Endometrium (tissue), 2 donors: ENCODE data around the gene SYT12.
"Not testable (repeated sequence)": the region's sequence is repeated elsewhere in the genome, so short reads cannot be mapped to it uniquely, and the experiment has no call there.

Source experiments
- FAIRE-seq: peaks from 2 replicates; lab custom pipeline; 2012; peaks lifted over from hg19 to GRCh38; lab: Jason Lieb, UNC
- donor health status: control.
- donor health status: control.

SYT12 gene, protein sequence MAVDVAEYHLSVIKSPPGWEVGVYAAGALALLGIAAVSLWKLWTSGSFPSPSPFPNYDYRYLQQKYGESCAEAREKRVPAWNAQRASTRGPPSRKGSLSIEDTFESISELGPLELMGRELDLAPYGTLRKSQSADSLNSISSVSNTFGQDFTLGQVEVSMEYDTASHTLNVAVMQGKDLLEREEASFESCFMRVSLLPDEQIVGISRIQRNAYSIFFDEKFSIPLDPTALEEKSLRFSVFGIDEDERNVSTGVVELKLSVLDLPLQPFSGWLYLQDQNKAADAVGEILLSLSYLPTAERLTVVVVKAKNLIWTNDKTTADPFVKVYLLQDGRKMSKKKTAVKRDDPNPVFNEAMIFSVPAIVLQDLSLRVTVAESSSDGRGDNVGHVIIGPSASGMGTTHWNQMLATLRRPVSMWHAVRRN

DNA sequence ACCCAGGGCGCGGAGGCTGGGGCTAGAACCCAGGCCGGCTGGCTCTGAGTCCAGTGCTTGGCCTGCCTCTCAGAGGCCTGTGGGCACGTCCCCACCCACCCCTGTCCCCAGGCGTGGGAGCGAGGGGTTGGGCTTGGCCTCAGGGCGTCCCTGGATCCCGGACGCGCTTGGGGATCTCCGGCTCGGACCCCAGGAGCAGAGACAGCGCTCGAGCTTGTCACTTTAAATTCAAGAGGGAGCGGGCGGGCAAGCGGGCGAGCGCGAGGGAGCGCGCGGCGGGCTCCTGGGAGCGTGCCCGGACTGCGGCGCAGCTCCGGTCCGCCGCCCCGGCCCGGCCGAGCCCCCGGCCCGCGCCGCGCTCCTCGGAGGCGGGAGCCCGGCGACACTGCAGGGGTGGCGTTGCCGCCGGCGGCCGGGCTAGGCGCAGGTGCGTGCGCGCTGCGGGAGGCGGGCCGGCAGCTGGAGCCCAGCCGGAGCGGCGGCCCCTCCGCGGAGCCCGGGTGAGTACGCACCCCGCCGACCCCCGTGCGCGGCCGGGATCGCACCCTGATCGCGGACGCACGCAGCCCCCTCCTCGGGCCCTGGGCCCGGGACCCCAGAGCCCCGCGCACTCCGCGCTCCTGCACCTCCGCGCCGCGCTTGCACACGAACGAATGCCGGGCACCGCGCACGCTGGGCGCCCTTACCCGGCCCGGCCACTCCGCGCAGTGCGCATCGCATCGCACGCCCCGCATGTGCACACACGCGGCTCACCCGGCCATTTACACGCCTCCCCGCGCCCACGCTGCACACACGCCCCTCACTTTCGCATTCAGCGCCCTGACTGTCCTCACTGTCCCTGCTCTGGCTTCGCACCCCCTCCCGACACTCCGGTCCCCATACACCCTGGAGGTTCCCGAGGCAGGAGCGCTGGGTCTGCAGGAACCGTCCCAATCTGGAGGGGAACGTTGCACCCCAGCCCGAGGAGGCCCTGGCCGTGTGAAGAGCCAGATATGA lies at the start of gene SYT12:
Gene SYT12, plus strand, starts transcription at position 174 of the 996 bp plus-strand sequence. CDS start 7,011 bp downstream, outside the sequence.
- FAIRE-seq, result no peak

DNA sequence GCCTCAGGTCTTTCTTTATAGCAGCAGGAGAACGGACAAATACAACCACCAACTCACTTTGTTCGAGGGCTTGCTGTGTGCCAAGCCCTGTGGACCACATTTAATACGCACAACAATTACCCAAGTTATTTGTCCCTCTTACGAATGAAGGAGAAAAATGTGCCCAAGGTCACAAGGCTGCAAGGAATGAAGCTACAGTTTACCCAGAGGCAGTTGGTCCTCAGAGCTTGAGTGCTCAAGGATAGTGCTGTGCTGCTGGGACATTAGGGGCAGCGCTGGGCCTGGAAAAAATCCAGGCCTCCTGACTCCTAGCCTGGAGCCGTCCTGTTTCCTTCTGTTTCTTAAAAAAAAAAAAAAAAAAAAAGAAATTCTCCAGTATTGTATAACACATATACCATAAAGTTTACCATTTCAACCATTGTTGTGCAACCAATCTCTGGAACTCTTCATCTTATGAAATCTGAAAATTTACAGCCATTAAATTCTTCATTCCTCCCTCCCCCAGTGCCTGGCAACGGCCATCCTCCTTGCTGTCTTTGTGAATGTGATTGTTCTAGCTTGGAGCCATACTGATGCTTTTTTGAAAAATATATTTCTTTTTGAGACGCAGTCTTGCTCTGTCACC lies 48.9 kb upstream of the SYT12 start:
- FAIRE-seq, result no peak

GRCh38 chr11:66974724-66975404 lies 48.1 kb upstream of the SYT12 start, which contains the start of gene C11orf86:
C11orf86 (plus strand) TSS chr11:66975304; CDS start chr11:66975363, 59 bp downstream.
- FAIRE-seq, result no peak

GRCh38 chr11:66975405-66976027 lies 47.4 kb upstream of the SYT12 start:
- FAIRE-seq, result no peak

DNA sequence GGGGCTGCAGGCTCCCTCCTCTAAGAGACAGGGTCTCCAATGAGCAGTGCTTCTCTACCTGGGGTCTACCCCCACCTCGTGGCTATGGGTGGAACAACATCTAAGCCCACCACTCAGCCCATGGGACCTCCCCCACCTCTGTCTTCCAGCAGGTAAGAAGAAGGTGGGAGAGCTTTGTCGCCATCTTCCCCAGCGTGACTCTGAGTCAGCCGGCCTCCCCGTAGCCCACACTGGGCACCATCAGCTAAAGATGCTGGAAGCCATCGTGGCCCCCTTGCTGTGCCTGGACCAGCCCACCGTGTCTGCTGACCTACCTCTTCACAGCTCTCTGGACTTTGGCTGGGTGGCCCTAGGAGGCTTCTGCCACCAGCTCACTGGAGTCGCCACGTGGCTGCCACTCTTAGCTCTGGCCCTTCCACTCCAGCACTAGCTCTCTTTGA lies 46.9 kb upstream of the SYT12 start:
- no peak for FAIRE-seq

- no peak for FAIRE-seq
Observed at GRCh38 chr11:66976925-66977324, 46.0 kb upstream of the SYT12 start.

DNA sequence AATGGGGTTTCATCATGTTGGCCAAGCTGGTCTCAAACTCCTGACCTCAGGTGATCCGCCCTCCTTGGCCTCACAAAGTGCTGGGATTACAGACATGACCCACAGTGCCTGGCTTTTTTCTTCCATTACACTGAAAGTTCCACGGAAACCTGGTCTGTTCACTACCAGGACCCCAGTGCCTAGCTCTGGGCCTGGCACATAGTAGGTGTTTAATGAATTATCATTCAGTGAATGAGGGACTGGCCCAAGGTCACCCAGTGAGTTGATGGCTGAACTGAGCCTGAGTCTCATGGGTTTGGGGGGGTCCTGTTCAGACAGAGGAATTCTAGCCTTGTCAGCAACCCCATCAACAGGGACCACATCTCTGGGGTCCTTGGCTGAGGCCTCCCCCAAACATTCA lies 44.7 kb upstream of the SYT12 start:
- FAIRE-seq, result no peak

- no peak for FAIRE-seq
Observed at GRCh38 chr11:66978717-66979116, 44.2 kb upstream of the SYT12 start.

- FAIRE-seq, result no peak
Observed at GRCh38 chr11:66979336-66979980, 43.5 kb upstream of the SYT12 start.

DNA sequence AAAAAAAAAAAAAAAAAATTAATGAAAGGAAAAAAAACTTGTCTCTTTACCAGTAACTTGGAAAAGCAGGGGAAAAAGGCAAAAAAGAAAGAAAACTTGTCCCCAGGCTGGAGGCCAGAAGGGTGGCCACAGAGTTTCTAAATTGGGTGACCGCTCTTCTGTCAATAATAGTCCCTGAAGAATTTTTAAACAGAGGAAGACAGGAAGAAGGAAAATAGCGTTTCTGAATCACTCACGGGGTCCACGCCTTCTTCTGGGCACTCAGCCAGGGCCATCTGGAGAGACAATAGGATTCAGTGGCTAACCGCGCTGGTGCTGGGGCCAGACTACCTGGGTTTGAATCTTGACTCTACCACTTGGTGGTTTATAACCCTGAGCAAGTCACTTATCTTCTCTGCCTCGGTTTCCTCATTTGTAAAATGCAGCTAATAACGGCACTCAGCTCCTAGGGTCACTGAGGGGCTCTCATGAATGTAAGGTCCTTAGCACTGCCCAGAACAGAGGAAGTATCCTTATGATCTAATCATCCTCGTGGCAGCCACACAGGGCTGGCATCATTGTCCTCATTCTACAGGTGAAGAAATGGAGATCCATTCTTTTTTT lies 40.9 kb upstream of the SYT12 start:
- peak; percentile 23 for FAIRE-seq

GRCh38 chr11:66983275-66983924 lies 39.5 kb upstream of the SYT12 start:
- no peak for FAIRE-seq

GRCh38 chr11:66985508-66986177 lies 37.3 kb upstream of the SYT12 start:
- no peak for FAIRE-seq

DNA sequence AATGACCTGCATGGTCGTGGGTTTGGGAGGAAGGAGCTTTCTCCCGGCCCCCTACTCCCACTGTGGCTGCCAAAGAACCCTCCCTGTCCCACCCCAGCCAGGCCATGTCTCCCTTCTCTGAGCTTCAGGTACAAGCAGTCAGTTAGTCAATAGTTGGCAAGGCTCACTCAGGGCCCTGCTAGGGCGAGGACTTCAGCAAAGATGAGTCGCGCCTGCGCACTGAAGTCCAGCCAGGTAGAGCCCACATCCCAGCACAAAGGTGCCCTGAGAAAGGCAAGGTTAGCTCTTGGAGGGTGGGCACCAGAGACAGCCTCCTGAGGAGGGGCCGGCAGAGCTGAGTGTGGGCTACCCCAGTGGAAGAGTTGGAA lies 36.8 kb upstream of the SYT12 start:
- no peak for FAIRE-seq

- no peak for FAIRE-seq
Observed at GRCh38 chr11:66987158-66987620, 35.7 kb upstream of the SYT12 start.

DNA sequence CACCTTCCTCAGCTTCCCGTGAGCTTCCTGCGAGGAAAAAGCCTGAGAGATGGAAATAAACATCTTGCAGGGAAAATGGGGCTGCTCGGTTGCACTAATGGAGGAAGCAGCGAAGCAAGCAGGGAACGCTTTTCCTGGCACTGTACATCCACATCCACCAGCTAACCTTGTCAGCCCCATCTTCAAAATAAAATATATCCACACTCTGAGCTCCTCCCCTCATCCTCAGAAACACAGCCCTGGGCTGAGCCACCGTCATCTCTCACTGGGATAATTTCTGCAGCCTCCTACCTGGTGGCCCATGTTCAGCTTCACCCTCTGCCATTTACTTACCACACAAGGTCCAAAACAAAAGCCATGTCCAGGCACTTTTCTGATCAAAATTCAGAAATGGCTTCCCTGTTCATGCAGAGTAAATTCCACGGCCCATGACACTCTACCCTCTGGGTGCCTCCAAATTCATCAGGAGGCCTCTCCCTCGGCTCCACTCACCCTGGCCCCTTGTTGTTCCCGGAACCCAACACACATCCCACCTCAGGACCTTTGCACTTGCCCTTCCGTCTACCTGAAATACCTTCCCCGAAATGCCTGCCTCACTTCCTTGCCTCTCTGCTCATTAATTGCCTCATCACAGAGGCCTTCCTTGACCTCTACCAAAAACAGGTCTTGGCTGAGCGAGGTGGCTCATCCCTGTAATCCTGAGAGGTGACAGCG lies 34.9 kb upstream of the SYT12 start:
- FAIRE-seq, result no peak

- FAIRE-seq, result not testable (repeated sequence)
Observed at GRCh38 chr11:66988741-66989140, 34.2 kb upstream of the SYT12 start.

DNA sequence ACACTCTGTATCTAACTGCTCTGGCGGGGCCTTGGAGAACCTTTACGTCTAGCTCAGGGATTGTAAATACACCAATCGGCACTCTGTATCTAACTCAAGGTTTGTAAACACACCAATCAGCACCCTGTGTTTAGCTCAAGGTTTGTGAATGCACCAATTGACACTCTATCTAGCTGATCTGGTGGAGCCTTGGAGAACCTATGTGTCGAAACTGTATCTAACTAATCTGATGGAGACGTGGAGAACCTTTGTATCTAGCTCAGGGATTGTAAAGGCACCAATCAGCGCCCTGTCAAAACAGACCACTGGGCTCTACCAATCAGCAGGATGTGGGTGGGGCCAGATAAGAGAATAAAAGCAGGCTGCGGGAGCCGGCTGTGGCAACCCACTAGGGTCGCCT lies 33.6 kb upstream of the SYT12 start:
- FAIRE-seq, result not testable (repeated sequence)

- FAIRE-seq, result no peak
Observed at GRCh38 chr11:66992041-66992440, 30.9 kb upstream of the SYT12 start.
